NCI-H2029 (cell line): ENCODE data around the gene KLHL22.
"Not testable (repeated sequence)": the region's sequence is repeated elsewhere in the genome, so short reads cannot be mapped to it uniquely, and the experiment has no call there.

ENCODE experiments used
- DNase-seq: peaks from one replicate; lab custom pipeline; 2025; lab: John Stamatoyannopoulos, UW

KLHL22 gene

DNA sequence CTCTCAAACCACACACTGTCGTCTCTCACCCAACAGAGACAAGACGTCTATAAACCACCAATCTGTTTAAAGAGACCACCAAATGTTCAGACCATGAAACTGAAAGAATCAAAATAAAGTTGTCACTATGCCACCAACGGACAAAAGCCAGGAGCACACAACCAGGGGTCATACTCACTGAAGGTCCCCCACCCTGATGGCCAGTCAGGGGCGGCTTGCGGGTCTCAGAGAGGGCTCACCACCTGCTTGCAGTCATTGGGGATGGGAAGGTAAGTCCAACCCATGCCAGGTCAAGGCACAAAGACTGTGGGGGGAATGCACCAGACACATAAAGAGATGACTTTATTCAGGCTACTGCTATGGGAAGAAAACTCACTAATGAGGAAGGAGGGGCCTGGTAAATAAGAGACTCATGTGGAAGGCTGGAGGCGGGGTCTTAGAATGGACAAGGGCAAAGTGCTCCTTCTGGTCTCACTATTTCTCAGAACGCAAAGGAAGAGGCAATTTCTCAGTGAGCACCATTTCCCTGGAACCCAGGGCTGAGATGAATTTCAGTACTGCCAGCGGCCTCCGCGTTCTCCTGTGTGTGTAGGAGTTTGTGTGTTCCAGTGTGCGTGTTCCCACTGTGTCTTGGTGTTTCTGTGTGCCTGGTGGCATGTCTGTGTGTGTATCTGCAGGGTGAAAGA is 75.3 kb downstream of the KLHL22 start:
- no peak for DNase-seq

DNA sequence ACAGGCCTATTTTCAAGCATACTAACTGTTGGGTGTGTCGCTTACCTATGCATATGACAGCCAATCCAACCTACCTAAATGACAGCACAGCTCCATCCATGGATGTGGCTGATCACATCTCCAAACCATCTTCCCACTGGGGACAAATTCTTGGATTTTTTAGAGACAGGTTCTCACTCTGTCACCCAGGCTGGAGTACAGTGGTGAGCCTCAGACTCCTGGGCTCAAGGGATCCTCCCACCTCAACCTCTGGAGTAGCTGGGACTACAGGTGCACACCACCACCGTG is 76.0 kb downstream of the KLHL22 start:
- no peak for DNase-seq

DNA sequence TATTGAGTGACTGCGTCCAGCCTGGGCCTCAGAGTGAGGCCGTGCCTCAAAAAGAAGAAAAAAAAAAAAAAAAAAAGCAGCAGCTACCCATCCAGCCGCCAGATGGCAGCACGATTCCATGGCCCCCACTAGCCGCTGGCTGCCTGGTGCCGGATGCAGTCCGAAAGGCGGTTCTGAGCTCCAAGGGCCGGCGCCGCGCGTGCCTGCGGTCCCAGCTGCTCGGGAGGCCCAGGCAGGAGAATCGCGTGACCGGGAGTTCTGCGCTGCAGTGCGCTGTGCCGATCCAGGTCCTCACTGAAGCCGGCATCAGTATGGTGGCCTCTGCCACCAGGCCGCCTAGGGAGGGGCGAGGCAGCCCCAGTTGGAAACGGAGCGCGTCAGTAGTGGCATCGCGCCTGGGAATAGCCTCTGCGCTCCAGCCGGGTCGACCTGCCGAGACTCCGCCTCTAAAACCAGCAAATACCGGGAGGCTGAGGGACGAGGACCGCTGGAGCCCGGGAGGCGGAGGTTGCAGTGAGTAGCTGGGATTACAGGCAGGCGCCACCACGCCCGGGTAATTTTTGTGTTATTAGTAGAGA is 77.3 kb downstream of the KLHL22 start:
- DNase-seq = peak; percentile 62

DNA sequence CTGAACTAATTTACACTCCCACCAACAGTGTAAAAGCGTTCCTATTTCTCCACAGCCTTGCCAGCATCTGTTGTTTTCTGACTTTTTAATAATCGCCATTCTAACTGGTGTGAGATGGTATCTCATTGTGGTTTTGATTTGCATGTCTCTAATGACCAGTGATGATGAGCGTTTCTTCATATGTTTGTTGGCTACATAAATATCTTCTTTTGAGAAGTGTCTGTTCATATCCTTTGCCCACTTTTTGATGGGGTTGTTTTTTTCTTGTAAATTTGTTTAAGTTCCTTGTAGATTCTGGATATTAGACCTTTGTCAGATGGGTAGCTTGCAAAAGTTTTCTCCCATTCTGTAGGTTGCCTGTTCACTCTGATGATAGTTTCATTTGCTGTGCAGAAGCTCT is 79.9 kb downstream of the KLHL22 start:
- not testable (repeated sequence) for DNase-seq

DNA sequence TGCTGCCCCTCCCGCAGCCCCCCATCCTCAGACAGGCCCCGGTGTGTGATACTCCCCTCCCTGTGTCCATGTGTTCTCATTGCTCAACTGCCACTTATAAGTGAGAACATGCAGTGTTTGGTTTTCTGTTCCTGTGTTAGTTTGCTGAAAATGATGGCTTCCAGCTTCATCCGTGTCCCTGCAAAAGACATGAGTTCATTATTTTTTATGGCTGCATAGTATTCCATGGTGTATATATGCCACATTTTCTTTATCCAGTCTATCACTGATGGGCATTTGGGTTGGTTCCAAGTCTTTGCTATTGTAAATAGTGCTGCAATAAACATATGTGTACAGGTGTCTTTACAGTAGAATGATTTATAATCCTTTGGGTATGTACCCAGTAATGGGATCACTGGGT is 80.4 kb downstream of the KLHL22 start:
- DNase-seq = not testable (repeated sequence)

DNA sequence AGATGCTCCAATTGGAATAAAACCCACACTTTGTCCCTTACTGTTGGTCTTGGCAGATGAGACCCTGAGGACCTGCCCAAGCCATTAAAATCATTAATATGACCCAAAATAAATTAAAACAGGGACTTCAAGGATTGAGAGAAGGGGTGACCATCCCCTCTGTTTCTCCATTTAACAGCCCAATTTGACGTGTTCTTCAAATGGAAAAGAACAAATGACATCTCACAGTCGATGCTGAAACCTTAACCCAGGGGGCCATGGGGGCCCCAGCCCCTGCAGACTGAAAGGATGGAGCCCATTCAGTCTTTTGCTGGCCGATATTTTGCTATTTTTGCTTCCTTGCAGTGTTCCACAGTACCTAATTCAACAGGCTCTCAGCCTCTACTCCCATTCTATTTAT is 81.1 kb downstream of the KLHL22 start:
- DNase-seq = no peak

DNA sequence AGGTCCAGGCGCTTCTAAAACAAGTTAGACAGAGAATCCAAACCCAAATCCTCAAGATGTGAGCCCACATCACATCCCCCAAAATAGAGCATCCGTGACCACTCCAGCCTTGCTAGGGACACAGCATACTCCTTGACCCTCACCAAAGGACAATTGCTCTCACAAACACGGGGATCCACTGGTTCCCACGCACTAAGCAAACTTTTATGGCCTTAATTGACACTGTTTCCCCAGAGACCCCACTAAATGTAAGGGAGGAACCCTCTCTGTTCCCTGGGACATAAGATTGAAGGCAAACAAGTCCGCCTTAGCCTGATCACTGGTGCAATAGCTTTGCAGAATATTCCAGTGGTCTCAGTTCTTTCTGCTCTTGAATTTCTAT is 81.5 kb downstream of the KLHL22 start:
- DNase-seq = no peak

DNA sequence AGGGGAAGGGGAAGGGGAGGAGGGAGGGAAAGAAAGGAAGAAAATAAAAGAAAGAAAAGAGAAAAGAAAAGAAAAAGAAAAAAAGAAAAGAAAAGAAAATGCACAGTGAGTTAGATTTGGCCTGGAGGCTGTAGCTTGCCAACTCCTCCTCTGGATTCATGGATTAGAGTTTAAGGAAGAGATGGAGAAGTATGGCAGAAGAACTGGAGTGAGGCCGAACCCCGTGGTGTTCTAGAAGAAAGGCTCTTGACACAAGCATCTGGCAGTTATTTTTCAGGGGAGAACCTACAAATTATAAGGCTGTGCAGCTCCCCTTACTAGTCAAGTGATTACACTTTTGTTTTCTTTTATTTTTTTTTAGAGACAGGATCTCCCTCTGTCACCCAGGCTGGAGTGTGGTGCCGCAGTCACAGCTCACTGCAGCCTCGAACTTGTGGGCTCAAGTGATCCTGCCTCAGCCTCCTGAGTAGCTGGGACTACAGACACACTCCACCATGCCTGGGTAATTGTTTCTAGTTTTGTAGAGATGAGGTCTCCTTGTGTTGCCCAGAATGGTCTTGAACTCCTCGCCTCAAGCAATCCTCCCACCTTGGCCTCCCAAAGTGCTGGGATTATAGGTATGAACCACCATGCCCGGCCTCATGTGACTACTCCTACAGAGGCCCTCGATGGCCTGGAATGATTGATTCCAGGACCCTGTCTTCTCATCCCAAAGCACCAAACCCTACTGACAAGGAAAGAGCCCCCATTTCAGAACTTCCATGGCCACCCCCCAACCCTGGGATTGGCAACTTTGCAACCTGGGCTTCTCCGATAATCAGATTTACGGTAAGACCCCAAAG is 82.2 kb downstream of the KLHL22 start:
- DNase-seq = no peak

DNA sequence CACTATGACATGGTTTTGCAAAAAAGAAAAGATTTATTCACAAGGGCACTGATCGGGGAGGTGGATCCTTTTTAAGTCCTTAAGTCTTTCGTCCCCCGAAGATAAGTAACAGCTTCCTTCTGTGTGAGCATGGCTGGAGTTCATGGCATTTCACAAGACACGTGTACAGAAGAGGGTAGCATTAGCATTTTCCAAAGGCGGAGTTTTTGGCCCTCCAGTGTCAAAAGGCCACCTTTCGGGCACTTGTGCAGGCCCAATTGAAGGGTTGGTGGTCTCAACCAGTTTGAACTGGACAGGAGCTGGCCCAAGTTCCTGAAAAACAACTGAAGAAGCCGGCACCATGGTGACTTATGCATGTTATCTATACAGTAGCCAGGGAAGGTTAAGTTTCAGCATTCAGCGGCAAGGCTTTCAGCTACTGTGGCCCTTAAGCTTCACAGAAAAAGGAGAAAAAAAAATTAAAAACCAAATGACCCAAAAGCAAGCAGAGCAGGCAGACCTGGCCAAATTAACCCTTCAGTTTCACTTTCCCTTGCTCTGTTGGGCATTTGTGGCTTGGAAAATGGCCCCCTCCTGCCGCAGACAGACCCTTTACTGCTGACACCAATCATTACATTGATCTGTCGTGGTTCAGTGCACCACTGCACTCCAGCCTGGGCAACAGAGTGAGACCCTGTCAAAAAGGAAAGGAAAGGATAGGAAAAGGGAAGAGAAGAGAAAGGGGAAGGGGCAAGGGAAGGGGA is 83.0 kb downstream of the KLHL22 start:
- no peak for DNase-seq

DNA sequence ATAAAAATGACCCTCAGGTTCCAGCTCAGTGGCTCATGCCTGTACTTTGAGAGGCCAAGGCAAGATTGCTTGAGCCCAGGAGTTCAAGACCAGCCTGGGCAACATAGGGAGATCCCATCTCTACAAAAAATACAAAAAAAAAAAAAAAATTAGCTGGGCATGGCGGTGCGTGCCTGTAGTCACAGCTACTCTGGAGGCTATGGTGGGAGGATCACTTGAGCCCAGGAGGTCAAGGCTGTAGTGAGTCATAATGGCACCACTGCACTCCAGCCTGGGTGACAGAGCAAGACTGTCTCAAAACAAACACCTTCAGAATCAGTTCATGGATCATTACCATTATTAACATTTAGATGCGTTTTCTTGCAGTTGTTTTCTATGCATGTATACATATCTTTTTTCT is 86.2 kb downstream of the KLHL22 start:
- DNase-seq = not testable (repeated sequence)

DNA sequence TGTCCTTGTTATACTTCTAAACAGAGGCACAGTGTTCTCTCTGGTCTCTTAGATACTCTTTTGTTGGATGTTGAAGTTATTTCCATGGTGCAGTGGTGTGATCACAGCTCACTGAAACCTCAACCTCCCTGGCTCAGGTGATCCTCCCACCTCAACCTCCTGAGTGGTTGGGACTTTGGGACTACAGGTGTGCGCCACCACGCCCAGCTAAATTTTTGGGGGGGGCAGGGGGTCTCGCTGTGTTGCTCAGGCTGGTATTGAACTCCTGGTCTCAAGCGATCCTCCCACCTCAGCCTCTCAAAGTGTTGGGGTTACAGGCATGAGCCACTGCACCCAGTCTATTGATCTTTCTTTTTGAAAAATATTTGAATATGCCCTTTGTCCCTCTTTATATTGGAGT is 86.7 kb downstream of the KLHL22 start:
- DNase-seq = no peak

DNA sequence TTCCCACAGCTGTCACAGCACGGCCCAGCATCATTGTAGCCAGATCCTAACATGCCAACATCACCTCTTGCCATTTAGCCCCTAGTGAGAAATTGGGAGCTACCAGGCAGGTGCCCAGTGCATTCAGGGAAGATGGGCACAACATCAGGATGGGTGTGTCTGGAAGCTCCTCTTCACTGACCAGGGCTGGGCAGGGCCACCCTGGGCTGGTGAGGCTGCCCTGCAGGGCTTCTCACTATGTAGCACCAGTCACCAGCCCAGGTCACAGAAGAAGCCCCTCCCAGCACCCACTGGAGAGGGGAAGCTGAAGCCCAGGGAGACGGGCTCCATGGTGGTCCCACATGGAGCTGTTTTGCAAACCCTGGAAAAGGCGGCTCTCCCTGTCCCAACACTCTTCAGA is 87.8 kb downstream of the KLHL22 start:
- no peak for DNase-seq

DNA sequence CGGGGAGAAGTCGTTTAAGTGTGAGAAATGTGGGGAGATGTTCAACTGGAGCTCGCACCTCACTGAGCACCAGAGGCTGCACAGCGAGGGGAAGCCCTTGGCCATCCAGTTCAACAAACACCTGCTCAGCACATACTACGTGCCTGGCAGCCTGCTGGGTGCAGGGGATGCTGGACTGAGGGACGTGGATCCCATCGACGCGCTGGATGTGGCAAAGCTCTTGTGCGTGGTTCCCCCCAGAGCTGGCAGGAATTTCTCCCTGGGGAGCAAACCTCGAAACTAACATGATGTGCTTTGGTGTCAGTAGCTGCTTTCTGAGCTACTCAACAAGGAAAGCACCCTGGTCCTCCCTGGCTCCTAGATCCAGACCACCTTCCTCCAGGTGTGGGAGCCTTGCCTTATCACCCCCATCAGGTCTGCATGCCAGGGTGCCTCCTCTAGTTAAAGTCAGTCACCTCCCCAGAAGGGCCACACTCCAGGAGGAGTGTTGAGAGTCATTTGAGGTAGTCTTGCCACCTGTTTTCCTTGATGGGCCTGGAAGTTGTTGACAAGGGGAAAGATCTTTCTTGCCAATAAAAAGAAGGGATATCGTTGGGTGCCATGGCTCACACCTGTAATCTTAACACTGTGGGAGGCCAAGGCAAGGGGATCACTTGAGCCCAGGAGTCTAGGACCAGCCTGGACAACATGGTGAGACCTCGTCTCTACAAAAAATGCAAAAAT is 88.7 kb downstream of the KLHL22 start:
- no peak for DNase-seq

DNA sequence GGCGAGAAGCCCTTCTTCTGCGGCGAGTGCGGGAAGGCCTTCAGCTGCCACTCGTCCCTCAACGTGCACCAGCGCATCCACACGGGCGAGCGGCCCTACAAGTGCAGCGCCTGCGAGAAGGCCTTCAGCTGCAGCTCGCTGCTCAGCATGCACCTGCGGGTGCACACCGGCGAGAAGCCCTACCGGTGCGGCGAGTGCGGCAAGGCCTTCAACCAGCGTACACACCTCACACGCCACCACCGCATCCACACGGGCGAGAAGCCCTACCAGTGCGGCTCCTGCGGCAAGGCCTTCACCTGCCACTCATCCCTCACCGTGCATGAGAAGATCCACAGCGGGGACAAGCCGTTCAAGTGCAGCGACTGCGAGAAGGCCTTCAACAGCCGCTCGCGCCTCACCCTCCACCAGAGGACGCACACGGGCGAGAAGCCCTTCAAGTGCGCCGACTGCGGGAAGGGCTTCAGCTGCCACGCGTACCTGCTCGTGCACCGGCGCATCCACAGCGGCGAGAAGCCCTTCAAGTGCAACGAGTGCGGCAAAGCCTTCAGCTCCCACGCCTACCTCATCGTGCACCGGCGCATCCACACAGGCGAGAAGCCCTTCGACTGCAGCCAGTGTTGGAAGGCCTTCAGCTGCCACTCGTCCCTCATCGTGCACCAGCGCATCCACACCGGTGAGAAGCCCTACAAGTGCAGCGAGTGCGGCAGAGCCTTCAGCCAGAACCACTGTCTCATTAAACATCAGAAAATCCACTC is 89.5 kb downstream of the KLHL22 start:
- DNase-seq = no peak

DNA sequence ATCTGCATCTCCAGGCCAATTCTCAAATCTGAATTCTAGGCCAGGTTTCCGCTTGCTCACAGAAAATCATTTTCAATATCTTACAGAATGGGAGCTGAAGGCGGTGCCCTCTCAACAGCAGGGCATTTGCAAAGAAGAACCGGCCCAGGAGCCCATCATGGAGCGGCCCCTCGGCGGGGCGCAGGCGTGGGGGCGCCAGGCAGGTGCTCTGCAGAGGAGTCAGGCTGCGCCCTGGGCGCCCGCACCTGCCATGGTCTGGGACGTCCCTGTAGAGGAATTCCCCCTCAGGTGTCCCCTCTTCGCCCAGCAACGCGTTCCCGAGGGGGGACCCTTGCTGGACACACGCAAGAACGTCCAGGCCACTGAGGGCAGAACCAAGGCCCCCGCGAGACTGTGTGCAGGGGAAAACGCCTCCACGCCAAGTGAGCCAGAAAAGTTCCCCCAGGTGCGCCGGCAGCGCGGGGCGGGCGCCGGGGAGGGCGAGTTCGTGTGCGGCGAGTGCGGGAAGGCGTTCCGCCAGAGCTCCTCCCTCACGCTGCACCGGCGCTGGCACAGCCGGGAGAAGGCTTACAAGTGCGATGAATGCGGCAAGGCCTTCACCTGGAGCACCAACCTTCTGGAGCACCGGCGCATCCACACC is 90.2 kb downstream of the KLHL22 start:
- no peak for DNase-seq

DNA sequence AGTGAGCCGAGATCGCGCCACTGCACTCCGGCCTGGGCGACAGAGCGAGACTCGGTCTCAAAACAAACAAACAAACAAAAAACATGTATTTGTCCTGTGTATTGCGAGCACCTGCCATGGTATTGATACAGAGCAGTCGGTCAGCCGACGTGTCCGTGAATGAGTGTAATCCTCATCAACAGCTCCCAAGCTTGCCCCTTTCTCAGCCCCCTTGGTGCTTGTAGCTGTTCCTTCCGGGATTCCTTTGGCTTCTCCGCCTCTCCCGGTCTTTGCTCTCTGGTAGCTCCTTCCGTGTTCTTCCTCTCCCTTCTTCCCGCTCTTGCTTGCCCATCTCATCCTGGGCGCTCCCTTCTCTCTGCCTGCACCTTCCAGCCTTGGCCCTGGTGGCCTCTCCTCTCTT is 90.7 kb downstream of the KLHL22 start:
- DNase-seq = no peak

DNA sequence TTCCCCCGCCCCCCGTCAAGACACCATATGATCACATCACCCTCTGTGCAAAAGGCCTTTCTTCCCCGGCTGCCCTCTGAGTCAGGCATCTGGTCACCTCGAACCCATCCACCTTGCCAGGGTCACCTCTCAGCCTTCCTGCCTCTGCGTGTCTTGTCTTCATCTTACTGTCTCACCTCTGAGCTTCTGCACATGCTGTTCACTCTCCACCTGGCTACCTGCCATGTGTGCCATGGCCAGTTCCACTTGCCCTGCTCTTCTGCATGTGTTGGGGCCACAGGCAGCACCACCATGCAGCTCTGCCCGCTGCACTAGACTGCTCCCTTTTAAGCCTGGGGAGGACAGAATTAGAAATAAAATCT is 91.8 kb downstream of the KLHL22 start:
- no peak for DNase-seq

DNA sequence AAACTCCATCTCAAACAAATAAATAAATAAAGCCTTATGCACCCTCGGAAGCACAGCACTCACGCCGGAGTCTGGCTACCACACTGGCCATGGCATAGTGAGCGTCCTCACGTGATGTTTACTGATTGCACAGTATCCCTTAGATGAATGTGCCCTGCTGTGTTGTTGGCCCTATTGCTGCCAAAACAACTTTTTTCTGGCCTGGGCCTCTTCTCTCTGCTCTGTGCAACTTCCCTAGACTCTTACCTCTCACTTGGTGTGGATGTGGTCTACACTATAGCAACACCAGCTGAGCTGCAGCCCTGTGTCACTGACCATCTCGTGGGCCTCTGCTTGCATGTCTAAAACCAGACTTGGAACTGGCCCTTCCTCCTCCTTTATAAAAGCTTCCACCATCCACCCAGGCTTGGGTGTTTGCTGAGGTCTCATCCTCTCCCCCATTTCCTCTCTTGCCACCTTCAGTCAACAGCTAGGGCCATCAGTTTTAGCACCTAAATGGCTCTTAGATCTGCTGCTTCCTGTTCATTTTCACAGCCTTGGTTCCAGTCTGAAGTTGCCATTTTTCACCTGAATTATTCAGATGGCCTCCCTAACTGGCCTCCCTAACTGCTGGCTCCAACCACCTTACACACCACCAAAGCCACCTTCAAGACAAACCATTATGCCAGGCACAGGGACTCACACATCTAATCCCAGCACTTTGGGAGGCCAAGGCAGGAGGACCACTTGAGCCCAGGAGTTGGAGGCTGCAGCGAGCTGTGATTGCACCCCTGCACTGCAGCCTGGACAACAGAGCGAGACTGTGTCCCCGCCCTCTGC is 92.4 kb downstream of the KLHL22 start:
- no peak for DNase-seq

DNA sequence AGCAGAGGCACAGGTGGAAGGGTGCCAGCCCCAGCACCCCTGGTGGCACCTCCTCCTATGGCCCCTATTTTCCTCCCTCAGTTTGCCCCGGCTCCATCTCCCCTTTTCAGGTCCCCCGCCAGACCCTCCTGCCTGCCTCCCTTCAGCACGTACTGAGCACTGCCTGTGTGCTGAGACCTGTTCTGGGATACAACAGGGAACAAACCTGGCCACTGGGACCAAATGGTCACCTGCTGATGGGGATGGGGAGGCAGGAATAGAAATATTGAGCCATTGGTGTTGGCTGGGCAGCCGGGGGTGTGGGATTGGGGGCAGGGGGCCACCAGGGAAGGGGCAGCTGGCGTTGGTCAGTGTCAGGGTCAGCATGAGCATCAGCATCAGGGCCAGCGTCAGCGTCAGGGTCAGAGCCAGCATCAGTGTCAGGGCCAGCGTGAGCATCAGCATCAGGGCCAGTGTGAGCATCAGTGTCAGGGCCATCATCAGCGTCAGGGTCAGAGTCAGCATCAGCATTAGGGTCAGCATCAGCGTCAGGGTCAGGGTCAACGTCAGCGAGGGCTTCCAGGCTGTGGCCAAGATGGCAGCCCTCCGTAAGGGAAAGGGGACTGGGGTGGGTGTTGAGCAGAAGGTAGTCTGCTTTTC is 94.1 kb downstream of the KLHL22 start:
- no peak for DNase-seq
